HCT116 (cell line): ENCODE measurements around the gene MYO5C. TPM values are rescaled to one million over a fixed set of nuclear protein-coding genes. Genes with fewer than 3 reads are reported as not detected.

Experiments
- ATAC-seq: fragments of 200-7000 bp; cut with Tn5 transposase; 2 replicates; pipeline ENCODE4 v1.9.1; 2020; ENCODE audit warnings: mild to moderate bottlenecking, moderate library complexity
- BruUV-seq: library from RNA; stranded (reverse); fragments of 400-500 nt; replicated peaks from 2 replicates; lab custom pipeline; 2021; lab: Mats Ljungman, UMichigan
- CTCF ChIA-PET: fragments of 300-600 bp; sonication (Branson Sonifier 250); formaldehyde crosslinking; loops from one replicate; lab custom pipeline; 2021; ENCODE audit warnings: antibody characterized with exemption; lab: Charles Lee
- POLR2A ChIA-PET: fragments of 300-600, 350-600 bp; sonication (Branson Sonifier 250); formaldehyde crosslinking; loops from one replicate; lab custom pipeline; 2021; ENCODE audit warnings: antibody characterized with exemption; lab: Charles Lee
- RAD21 ChIA-PET, 2 experiments: fragments of 300-600 bp; sonication (Branson Sonifier 250); formaldehyde crosslinking; loops; one replicate each; lab custom pipeline; 2023; ENCODE audit warnings: low total read pairs in 2 of 2; ENCODE audit not compliant: uncharacterized antibody in 2 of 2, unreplicated experiment in 2 of 2, low non-redundant PET in 1 of 2; lab: Charles Lee
- DNase-seq: peaks from one replicate; pipeline ENCODE4 v3.0.0-alpha.2; 2010; ENCODE audit warnings: low read depth, low spot score
- H2AFZ ChIP-seq: fragments of 200-600 bp; shearing (Covaris generic), sonication (generic); 2 replicates; pipeline ENCODE4 v1.6.1; 2017; ENCODE audit warnings: low read depth, mixed run types, mixed read lengths, antibody characterized with exemption, low read length; ENCODE audit not compliant: poor library complexity, severe bottlenecking
- H3K27ac ChIP-seq: 2 replicates; pipeline ENCODE4 v1.5.1; 2012; ENCODE audit warnings: low read depth, low read length
- H3K27me3 ChIP-seq: fragments of 200-600 bp; sonication (generic); 2 replicates; pipeline ENCODE4 v1.6.1; 2016; ENCODE audit warnings: mixed run types, low read length, mixed read lengths; ENCODE audit not compliant: insufficient read depth
- H3K36me3 ChIP-seq, 2 experiments: fragments of 200-500 bp in 1 of 2; fragments of 200-600 bp in 1 of 2; sonication (Bioruptor generic) in 1 of 2; sonication (generic) in 1 of 2; 2 replicates each; pipeline versions ENCODE4 v1.5.1 to v1.6.1; 2014 to 2016; ENCODE audit warnings: low read length in 2 of 2, inconsistent platforms in 1 of 2, mixed read lengths in 1 of 2, mixed run types in 1 of 2; ENCODE audit not compliant: insufficient read depth in 2 of 2, control insufficient read depth in 1 of 2
- H3K4me1 ChIP-seq, 2 experiments: fragments of 200-600 bp in 1 of 2; sonication (generic) in 1 of 2; 2 replicates each; pipeline versions ENCODE4 v1.5.1 to v1.6.1; 2012 to 2017; ENCODE audit warnings: low read length in 2 of 2, inconsistent platforms in 1 of 2, mild to moderate bottlenecking in 1 of 2, mixed read lengths in 1 of 2, mixed run types in 1 of 2, moderate library complexity in 1 of 2; ENCODE audit not compliant: insufficient read depth in 2 of 2, control insufficient read depth in 1 of 2
- H3K4me2 ChIP-seq: fragments of 200-600 bp; sonication (generic); 2 replicates; pipeline ENCODE4 v1.6.1; 2017; ENCODE audit warnings: mixed run types, low read length, mixed read lengths
- H3K4me3 ChIP-seq, 2 experiments: fragments of 200-600 bp in 1 of 2; sonication (generic) in 1 of 2; replicated peaks in 1 of 2; 2 replicates each; pipeline ENCODE4 v1.5.1; 2011 to 2016; ENCODE audit warnings: low read length in 2 of 2, control low read depth in 1 of 2, low read depth in 1 of 2, mild to moderate bottlenecking in 1 of 2, mixed read lengths in 1 of 2, mixed run types in 1 of 2
- H3K79me2 ChIP-seq: fragments of 200-600 bp; sonication (generic); 2 replicates; pipeline ENCODE4 v1.6.1; 2017; ENCODE audit warnings: mild to moderate bottlenecking, mixed run types, low read length, moderate library complexity, mixed read lengths; ENCODE audit not compliant: insufficient read depth
- H3K9ac ChIP-seq: fragments of 200-600 bp; sonication (generic); 2 replicates; pipeline ENCODE4 v1.6.1; 2016; ENCODE audit warnings: low read length, mixed read lengths
- H3K9me2 ChIP-seq: fragments of 200-600 bp; sonication (generic), shearing (Covaris generic); 2 replicates; pipeline ENCODE4 v1.6.1; 2017; ENCODE audit warnings: mixed run types, mild to moderate bottlenecking, moderate library complexity; ENCODE audit not compliant: insufficient read depth
- H3K9me3 ChIP-seq, 2 experiments: fragments of 200-500 bp in 1 of 2; fragments of 200-600 bp in 1 of 2; sonication (Bioruptor generic) in 1 of 2; sonication (generic) in 1 of 2; 2 replicates each; pipeline ENCODE4 v1.6.1; 2014 to 2017; ENCODE audit warnings: low read length in 2 of 2, mixed read lengths in 2 of 2, inconsistent platforms in 1 of 2, low read depth in 1 of 2, mild to moderate bottlenecking in 1 of 2, mixed run types in 1 of 2, moderate library complexity in 1 of 2; ENCODE audit not compliant: control insufficient read depth in 1 of 2, insufficient read depth in 1 of 2
- H4K20me1 ChIP-seq: fragments of 200-600 bp; sonication (generic), shearing (Covaris generic); 2 replicates; pipeline ENCODE4 v1.6.1; 2017; ENCODE audit warnings: mixed run types, mild to moderate bottlenecking, moderate library complexity; ENCODE audit not compliant: insufficient read depth
- CBX3 ChIP-seq: IDR thresholded peaks from 2 replicates; pipeline ENCODE4 v1.6.1; 2012; ENCODE audit warnings: low read depth
- CEBPB ChIP-seq: IDR thresholded peaks from 2 replicates; pipeline ENCODE4 v1.6.1; 2012; ENCODE audit warnings: low read depth
- EGR1 ChIP-seq: IDR thresholded peaks from 2 replicates; pipeline ENCODE4 v1.6.1; 2012; ENCODE audit warnings: low read depth
- ELF1 ChIP-seq: IDR thresholded peaks from 2 replicates; pipeline ENCODE4 v1.6.1; 2012; ENCODE audit warnings: low read depth, borderline replicate concordance
- JUND ChIP-seq: IDR thresholded peaks from 2 replicates; pipeline ENCODE4 v1.6.1; 2012
- POLR2A ChIP-seq: IDR thresholded peaks from 2 replicates; pipeline ENCODE4 v1.7.0; 2011; ENCODE audit warnings: borderline replicate concordance; ENCODE audit not compliant: insufficient read depth, insufficient read length; ENCODE audit errors: extremely low read depth
- SIN3A ChIP-seq: IDR thresholded peaks from 2 replicates; pipeline ENCODE4 v1.6.1; 2012; ENCODE audit warnings: low read depth
- YY1 ChIP-seq: IDR thresholded peaks from 2 replicates; pipeline ENCODE4 v1.6.1; 2011; ENCODE audit warnings: low read length, low read depth, moderate library complexity, mild to moderate bottlenecking; ENCODE audit not compliant: insufficient replicate concordance; ENCODE audit errors: extremely low read depth
- ZFX ChIP-seq: fragments of 450-650 bp; IDR thresholded peaks from 2 replicates; pipeline ENCODE4 v1.6.1; 2017
- intact Hi-C: fragments of 100-400 bp; cut with micrococcal nuclease; formaldehyde crosslinking; loops from 2 replicates; pipeline ENCODE4 v1.10.0; 2022
- total RNA-seq: library from RNA; stranded (reverse); gene quantifications from one replicate; pipeline ENCODE4 v1.2.1, GENCODE V29; 2021; ENCODE audit not compliant: unreplicated experiment
- TF ChIP-seq, protein P1 (sequence below): IDR thresholded peaks from 2 replicates; pipeline ENCODE4 v1.6.1; 2012
- TF ChIP-seq, protein P2 (sequence below): IDR thresholded peaks from 2 replicates; pipeline ENCODE4 v1.6.1; 2012; ENCODE audit warnings: low read depth

The MYO5C gene
- total RNA-seq, 1 experiment from 2014 or later, result 34.0 TPM

DNA sequence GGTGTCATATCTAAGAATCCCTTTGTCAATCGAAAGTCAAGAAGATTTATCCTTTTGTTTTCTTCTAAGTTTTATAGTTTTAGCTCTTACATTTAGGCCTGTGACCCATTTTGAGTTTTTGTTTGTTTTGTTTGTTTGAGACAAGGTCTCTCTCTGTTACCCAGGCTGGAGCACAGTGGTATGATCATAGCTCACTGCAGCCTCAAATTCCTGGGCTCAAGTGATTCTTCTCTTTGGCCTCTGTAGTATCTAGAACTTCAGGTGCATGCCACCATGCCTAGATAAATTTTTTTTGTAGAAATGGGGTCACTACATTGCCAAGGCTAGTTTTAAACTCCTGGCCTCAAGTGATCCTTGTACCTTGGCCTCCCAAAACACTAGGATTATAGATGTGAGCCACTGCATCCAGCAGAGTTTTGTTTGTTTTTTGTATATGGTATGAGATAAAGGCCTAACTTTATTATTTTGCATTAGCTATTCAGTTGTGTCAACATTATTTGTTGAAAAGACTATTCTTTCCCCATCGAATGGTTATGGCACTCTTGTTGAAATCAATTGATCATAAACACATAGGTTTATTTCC, 5.8 kb upstream of the MYO5C start:
- no peaks in the 10 kb centered on the region for H3K9me3 ChIP-seq
- TF ChIP-seq EGR1 (no peak), ELF1 (no peak), SIN3A (no peak), POLR2A (no peak), CEBPB (no peak), ZFX (no peak), CBX3 (no peak), JUND (no peak), YY1 (no peak)
- TF ChIP-seq, protein P1, sequence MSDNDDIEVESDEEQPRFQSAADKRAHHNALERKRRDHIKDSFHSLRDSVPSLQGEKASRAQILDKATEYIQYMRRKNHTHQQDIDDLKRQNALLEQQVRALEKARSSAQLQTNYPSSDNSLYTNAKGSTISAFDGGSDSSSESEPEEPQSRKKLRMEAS, result no peak
- TF ChIP-seq, protein P2, sequence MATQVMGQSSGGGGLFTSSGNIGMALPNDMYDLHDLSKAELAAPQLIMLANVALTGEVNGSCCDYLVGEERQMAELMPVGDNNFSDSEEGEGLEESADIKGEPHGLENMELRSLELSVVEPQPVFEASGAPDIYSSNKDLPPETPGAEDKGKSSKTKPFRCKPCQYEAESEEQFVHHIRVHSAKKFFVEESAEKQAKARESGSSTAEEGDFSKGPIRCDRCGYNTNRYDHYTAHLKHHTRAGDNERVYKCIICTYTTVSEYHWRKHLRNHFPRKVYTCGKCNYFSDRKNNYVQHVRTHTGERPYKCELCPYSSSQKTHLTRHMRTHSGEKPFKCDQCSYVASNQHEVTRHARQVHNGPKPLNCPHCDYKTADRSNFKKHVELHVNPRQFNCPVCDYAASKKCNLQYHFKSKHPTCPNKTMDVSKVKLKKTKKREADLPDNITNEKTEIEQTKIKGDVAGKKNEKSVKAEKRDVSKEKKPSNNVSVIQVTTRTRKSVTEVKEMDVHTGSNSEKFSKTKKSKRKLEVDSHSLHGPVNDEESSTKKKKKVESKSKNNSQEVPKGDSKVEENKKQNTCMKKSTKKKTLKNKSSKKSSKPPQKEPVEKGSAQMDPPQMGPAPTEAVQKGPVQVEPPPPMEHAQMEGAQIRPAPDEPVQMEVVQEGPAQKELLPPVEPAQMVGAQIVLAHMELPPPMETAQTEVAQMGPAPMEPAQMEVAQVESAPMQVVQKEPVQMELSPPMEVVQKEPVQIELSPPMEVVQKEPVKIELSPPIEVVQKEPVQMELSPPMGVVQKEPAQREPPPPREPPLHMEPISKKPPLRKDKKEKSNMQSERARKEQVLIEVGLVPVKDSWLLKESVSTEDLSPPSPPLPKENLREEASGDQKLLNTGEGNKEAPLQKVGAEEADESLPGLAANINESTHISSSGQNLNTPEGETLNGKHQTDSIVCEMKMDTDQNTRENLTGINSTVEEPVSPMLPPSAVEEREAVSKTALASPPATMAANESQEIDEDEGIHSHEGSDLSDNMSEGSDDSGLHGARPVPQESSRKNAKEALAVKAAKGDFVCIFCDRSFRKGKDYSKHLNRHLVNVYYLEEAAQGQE, result no peak
- H3K79me2 ChIP-seq, result no peaks in the 10 kb centered on the region
- H3K4me1 ChIP-seq, result peaks cover 1 to 3% of the 10 kb centered on the region in 2 experiments; a peak in 3 of 4 replicates
- H3K9ac ChIP-seq, result no peak overlapping the region
- H3K27me3 ChIP-seq, result no peaks in the 10 kb centered on the region
- intact Hi-C loops, result no loop called here
- ChIA-PET CTCF (no interaction called here), RAD21 (no interaction called here), POLR2A (no interaction called here)
- no peak overlapping the region for H2AFZ ChIP-seq
- no peaks in the 10 kb centered on the region for H3K36me3 ChIP-seq
- no peak overlapping the region for H3K27ac ChIP-seq
- no peak overlapping the region for H3K4me3 ChIP-seq
- no peaks in the 10 kb centered on the region for H3K9me2 ChIP-seq
- no TSS peak for BruUV-seq
- H4K20me1 ChIP-seq, result no peaks in the 10 kb centered on the region
- H3K4me2 ChIP-seq, result no peak overlapping the region
- ATAC-seq (no peak), DNase-seq (no peak)
